Stimulated activated CD4-positive, alpha-beta T cell treated with anti-CD3 and anti-CD28 coated beads, Interleukin-2, amount 100 ng/mL, for 4 hours (primary cell): Measurements from ENCODE around the gene UBD.

Source experiments
- DNase-seq: peaks from one replicate; pipeline ENCODE4 v3.0.0-alpha.2; 2020; ENCODE audit warnings: low read depth

The UBD gene

DNA sequence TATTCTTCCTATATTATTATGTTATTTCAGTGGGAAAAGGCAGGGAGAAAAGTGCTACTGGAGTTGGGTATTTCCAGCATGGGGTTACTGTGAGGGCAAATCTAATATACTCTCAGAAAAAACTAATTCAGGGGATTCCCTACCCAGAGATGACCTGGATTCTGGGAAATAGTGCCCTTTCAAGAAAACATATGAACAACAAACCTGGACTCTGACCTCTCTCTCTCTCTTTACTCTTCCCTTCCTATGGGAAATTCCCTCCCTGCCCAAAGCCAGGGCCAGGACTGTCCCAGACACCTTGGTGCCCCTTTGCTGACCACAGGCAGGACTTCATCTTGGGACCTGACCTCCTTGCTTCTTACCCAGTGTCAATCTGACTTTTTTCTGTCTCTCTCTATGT is 1.6 kb upstream of the UBD start:
- no peak for DNase-seq

DNA sequence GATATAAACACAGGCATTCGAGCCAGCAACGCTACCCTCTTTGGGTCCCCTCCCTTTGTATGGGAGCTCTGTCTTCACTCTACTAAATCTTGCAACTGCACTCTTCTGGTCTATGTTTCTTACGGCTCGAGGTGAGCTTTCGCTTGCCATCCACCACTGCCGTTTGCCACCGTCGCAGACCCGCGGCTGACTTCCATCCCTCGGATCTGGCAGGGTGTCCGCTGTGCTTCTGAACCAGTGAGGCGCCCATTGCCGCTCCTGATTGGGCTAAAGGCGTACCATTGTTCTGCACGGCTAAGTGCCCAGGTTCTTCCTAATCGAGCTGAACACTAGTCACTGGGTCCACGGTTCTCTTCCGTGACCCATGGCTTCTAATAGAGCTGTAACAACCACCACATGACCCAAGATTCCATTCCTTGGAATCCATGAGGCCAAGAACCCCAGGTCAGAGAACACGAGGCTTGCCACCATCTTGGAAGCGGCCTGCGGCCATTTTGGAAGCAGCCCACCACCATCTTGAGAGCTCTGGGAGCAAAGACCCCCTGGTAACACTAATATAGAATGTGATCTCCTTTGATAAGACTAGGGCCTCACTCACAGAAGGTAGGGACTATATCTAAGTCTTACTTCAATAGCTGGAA is 973 bp downstream of the UBD start:
- DNase-seq, result no peak

DNA sequence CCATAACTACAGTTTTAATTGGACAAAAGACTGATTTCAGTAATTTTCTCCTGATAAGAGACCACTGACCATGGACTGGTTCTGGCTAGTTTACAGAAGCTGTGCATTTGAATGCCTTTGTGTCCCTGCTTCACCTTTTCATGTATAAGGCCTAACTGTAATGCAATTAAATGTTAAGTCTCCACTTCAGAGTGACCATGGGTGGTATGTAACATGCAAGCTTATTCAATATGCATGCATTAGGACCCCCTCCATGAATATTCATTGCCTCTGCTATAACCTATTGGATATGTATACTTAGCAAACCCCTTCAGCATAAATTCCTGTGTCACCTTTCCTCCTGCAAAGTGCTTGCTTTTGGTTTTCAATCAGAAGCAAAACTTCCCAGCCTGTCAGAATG is 2.2 kb downstream of the UBD start:
- no peak for DNase-seq

DNA sequence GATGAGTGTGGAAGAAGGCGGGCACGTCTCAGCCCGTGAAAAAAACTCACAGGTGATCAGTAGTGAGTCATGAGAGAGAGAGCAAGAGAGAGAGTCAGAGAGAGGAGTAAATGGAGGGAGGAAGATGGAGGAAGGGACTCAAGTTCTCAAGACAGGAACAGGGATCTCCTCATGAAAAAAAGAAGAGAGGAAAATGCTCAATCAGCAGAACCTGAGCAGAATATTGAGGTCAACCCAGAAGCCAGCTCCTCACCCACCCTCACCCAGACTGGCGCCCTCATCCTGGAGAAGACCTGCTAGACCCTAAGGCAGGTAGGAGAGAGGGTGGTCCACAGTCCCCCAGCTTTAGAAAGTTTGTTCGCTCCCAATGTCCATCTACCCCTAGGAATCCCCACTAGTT is 4.8 kb downstream of the UBD start:
- DNase-seq, result no peak

DNA sequence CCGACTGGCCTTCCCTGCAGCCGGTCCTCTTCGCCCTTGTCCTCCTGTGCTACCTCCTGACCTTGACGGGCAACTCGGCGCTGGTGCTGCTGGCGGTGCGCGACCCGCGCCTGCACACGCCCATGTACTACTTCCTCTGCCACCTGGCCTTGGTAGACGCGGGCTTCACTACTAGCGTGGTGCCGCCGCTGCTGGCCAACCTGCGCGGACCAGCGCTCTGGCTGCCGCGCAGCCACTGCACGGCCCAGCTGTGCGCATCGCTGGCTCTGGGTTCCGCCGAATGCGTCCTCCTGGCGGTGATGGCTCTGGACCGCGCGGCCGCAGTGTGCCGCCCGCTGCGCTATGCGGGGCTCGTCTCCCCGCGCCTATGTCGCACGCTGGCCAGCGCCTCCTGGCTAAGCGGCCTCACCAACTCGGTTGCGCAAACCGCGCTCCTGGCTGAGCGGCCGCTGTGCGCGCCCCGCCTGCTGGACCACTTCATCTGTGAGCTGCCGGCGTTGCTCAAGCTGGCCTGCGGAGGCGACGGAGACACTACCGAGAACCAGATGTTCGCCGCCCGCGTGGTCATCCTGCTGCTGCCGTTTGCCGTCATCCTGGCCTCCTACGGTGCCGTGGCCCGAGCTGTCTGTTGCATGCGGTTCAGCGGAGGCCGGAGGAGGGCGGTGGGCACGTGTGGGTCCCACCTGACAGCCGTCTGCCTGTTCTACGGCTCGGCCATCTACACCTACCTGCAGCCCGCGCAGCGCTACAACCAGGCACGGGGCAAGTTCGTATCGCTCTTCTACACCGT is 6.1 kb downstream of the UBD start:
- DNase-seq, result peak; percentile 6

DNA sequence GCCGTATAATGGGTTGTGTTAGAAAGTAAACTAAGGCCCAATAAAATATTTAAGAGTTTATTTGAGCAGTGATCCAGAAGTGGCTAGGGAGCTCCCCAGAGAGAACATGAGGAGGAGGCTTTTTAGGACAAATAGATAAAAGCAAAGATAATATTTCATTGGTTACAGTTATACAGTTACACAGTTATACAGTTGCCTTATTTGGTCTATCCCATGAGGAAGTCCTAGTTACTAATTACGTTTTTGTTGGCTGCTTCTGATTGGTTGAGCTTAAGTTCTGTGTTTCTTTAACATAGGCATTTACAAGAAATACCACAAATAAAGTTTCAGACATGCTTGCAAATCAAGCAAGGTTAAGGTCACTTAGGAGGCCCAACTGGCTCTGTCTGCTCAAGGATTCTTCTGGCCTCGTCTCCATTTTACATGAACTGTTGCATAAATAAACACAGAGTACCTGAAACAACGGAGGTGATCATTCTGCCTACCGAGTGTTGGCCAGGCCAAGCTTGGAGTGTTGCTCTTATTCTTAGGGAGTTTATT is 7.0 kb downstream of the UBD start:
- peak; percentile 7 for DNase-seq

DNA sequence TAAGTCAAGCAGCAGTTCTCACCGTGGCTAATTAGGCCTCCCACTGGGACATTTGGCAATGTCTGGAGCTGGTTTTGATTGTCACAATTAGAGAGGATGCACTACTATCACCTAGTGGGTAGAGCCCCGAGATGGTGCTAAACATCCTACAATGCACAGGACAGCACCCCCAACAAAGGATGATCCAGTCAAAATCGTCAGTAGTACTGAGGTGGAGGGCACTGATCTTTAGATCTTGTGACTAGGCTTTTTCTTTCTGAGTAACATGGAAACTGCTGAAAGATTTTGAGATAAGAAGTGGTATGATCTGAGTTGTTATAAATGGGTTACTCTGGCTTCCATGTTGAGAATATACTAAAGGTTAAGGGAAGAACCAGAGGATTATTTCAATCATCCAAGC is 12.0 kb downstream of the UBD start:
- no peak for DNase-seq

DNA sequence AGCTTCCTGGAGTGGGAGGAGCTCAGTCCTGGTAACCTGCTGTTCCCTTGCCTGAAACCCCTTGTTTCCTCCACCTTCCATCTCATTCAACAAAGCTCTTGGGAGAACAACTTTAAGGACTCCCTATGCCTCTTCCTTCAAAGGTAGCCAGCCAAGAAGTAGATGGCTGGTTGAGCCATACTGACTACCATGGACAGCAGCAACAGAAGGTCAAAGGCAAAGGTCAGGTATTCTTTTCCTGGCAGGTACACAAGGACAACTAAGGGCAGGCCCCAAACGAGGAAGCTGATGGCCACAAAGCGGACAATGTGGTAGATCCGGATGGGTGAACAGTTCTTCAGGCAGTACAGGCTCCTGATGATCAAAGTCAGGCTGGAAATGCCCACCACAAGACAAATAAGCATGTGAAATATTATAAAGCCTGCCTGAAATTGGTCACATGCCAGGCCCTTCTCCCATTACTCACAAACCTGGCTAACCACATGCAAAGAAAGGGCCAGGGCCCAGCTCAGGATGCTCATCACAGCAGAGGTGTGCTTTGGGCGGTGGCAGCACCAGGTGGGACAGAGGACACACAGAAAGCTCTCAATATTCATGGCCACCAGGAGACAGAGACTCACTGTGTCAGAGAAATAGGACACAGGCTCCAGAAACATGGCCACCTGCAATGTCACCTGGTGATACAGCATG is 21.7 kb downstream of the UBD start:
- DNase-seq, result no peak

DNA sequence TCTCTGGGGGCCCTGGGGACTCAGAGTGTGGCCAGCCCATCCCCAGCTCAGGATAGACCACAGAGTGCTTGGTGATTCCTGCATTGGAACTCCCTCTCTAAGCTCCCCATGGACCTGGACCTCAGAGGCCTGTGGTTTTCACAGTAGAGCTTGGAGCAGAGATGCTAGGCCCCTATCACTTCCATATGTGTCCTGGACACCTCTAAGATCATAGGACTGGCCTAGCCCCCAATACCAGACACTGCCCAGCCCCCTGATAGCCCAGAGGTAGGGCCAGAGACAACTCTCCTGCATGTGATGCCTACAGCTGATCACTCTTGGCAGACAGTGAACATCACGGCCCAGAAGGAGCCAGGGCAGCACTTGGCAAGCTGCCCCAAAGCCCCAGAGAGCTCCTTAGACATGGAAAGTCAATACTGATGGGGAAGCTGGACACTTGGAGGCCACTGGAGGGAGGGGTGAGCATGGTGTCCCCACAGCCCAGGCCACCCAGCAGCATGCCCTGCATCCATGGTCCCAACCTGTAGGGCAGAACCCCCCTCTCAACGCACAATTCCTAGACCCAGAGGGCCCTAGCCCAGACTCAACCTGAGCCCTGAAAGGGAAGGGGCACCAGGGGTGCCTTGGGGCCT is 27.1 kb downstream of the UBD start:
- no peak for DNase-seq

DNA sequence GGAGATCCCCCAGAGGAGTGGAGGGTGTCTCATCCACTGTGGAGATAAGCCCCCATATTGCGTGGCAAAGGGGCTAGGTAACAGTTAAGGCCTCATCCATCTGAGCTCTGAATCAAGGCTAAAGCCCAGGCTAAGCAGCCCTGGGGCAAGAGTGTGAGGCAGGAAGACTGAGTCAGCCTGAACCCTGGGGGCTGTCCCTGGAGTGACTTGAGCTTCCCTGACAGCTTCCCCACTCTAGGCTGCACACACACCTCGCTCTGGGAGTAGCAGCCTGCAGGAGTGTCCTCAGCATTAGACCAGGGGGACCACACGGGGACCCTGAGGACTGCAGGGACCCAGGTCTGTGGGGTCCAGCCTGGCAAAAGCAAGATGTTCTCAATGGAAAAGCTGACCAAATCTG is 27.9 kb downstream of the UBD start:
- DNase-seq, result no peak

DNA sequence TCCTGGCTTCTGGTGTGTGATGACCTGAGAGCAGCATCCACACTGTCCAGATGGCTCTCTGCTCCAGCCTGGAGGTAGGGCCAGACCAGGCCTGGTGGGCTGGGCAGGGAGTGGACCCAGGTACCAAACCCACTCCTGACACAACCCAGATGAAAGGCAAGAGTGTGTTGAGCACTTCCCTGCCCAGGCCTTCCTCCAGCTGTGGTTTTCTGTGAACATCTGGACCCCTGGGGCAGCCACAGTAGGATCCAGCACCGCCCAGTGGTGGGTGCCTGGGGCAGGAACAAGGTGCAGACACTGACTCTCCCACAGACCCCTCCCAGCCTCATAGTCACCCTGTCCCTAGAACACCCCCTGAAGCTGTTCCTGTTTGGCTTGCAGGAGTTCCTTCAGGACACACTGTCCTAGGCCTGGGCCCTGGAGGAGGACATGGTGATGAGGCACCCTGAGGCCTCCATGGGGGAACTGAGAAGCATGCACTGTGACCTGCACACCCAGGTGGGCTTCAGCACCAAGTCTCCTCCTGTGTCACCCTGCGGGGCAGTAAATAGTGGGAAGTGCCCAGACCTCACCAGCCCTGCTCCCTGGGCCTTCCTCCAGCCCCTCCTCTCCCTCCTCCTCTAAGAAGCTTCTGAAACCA is 28.7 kb downstream of the UBD start:
- no peak for DNase-seq

DNA sequence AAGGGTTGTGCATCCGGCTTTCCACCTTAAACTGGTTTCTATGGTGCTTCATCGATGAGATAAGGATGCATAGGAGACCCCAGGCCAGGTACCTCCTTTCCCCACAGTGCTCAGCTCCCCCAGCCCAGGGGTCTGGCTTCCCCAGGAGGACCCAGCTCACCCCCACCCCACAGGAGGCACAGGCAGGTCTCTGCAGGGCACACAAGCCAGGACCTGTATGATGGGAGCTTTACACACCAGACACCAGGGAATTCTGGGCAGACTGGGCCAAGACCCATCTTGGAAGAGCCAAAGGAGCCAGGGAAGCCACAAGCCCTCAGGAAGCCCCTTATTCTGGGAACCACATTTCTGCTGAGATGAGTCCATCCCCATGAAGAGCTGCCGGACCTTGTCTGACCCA is 29.6 kb downstream of the UBD start:
- DNase-seq, result no peak

DNA sequence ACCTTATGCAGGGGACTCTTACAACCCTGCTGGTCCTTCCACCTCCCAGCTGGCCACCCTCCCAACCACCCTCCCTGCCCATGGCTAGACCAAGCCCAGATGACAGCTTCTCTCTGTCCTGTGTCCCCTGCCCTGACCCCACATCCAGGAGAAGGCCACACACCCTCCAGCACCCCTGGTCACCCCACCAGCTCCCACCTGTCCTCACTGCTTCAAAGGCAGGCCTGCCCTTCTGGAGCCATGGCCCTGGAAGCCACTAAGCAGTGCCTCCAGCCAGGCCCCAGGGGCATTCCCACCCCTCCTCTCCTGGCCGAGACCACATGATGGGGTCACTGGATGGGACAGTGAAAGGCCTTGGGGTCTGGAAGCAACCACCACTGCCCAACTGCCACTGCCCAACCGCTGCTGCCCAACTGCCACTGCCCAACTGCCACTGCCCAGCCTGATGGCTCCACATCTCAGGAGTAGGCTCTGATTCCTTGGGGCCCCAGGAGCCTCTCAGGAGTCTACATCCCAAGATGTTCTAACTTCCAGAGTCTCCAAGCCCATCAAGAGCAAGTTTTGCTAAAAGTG is 30.5 kb downstream of the UBD start:
- no peak for DNase-seq

DNA sequence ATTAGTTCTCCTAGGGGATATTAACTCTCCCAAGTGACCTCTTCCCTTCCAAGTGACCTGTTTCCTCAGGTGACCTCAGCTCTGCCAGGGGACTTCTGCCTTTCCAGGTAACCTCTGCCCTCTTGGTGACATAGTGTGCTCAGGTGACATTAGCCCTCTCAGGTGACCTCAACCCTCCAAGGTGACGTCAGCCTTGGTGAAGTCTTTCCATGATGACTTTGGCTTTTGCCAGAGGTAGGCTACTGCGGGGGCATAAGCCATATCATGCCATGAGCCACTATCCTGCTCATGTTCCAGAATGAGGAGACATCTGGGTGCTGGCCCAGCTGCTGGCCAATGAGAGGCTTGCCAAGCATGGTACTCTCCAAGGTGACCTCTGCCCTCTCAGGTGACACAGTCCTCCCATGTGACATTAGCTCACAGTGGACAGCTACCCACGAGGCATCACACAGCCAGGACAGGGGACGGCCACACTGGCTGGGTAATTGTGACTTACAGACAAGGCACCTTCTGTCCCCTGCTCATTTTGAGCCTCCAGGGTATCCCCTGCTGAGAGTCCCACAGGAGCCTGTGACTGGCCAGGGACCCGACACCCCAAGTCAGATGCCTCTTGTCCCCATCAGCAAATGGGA is 31.1 kb downstream of the UBD start:
- no peak for DNase-seq

DNA sequence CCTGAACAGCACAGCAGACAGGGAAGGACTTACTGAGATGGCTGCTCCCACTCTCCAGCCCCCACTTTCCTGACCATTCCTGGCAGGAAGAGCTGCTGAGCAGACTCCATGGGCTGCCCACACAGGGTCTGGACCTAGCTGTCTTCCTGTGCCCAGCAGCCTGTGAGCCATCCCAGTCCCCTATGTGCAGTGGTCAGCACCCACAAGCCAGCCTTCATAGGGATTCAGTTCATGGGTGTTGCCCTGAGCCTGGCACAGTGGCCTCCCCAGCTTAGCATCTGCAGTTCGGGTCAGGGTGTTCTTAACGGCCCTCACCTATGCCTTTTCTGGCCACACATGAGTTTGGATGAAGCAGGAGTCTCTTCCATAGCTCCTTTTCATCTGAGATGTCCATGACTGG is 32.0 kb downstream of the UBD start:
- no peak for DNase-seq

DNA sequence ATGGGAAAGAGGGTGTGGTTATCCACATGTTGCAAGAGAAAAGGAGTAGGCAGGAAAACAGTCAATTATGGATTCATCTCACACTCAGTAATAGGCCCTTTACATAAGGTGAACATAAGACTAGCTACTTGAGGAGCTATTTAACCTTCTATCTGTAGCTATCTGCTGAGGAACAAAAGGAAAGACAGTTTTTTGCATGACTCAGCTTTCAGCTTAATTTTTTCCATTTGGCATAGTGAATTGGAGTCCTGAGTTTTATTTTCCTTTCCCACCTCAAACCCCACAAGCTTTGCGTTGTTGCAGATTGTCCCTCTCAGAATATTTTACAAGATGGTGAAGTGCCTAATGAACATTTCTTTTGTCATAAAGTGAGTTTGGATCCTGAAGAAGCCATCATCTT is 32.4 kb downstream of the UBD start:
- DNase-seq, result no peak

DNA sequence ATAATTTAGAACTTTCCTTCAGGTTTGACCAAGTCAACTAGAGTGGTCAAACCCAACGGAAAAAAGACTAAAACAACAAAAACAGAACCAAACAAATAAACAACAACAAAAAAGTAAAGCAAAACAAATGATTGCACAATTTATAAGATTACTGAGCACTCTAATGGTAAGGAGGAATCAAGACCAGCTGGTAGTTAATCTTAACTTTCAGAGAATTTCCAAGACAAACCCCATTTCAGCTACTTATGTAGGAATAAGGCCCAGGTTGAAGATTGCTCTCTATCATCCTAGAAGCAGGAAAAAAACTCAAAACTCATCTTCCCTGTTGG is 34.3 kb downstream of the UBD start:
- DNase-seq, result no peak

DNA sequence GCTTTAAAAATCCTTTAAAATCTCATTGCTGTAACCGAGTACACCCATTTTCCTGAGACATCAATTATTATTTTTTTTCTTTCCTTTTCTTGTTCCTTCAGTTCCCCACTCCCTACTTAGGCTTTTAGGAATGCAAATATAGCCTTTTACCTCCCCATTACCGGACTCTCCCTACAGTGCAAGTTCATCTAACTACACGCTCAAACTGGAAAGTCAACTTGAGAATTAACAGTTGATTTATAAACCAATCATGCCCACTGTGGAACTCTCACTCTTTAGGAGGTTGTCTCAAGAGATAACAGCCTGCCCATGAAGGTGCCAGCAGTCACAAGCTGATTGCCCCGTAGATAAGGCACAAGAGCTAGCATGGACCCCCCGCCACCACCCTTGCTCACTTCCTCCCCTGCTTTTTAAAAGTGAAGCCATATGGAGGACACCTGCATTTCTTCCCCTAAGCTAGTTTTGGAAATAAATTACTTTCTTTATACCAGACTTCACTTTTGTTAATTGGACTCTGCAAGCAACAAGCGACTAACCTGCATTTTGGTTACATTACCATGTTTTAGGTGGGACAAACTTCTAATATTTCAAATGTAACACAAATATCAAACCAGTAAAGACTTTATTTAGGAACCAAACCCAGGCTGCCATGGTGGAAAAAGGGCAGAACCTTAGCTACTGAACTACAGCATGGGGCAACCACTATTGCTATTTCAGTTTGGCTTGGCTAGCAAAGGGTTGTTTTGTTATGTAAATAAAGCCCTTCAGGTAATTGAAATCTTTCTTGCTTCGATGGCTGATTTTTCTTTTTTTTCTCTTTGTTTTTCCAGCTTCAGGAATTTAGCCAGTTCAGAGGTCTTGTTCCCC is 34.9 kb downstream of the UBD start:
- DNase-seq, result no peak

DNA sequence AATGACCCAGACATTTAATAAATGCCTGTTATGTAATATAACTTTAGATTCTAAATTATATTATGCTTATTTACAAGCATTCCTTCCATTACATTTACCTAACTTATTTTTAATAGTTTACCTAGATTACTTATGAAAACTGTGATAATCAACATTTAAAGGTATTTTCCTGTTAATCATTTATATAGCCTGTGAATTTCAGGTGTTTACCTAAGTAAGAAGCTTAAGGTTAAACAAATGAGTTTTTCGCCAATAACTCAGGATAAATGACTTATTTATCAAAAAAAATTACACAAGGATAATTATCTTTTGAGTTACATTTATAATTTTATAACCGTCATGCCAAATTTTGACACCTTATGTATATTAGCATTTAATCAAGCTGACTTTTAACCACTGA is 35.5 kb downstream of the UBD start:
- DNase-seq, result no peak

DNA sequence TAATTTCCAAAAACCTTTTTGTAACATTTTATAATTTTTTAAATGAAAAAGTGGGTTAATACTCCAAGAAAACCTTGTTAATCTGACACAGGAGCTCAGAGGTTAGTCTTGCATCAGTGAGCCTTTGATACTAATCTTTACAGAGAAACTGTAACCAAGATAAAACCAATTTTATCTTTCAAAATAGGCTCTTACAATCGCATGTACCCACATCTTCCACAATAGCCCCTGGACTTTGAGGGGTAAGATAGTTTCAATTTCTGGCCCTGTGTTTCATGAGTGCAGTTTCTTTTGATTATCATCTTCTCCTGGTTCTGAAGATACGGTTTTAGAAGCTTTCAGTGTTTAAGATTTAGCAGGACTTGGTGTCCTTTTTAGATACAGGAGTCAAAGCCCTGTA is 37.3 kb downstream of the UBD start:
- no peak for DNase-seq
